NCI-H128 (cell line): ENCODE data around the gene LSAMP.

Source experiments
- DNase-seq: peaks from one replicate; lab custom pipeline; 2025; ENCODE audit not compliant: unreplicated experiment; lab: John Stamatoyannopoulos, UW

The LSAMP gene

DNA sequence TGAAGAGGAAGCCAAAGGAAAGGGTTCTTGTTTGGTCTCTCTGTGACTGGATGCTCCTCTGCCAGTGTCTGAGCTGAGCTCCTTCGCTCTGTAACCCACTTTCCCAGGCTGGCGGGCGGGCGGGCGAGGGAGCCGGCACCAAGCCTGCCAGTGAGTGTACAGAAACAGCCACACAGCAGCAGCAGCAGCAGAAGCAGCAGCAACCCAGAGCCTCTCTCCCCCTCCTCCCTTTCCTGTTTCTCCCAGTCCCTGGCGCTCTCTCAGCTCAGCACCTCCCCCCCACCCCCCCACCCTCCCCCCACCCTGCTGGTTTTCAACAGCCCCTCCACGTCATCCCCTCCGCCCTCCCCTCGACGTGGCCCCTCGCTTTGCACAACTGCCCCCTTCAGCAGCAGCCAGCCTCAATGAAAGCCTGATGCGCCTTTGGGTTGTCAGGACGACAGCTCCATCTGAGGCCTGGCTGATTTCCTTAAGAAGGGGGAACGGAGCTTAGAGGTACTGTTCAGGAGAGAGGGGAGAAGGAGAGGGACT is at the start of gene LSAMP:
TSS of gene LSAMP (minus strand) at position 177 of the 531 bp plus-strand sequence.
- DNase-seq, result peak; percentile 9

DNA sequence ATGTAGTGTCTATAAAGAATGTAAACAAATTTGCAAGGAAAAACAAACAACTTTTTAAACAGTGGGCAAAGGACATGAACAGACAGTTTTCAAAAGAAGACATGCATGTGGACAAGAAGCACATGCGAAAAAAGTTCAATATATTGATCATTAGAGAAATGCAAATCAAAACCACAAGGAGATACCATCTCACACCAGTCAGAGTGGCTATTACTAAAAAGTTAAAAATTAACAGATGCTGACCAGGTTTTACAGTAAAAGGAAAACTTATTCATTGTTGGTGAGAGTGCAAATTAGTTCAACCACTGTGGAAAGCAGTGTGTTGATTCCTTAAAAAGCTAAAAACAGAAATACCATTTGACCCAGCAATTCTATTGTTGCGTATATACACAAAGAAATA is 47.1 kb upstream of the LSAMP start:
- DNase-seq, result no peak

DNA sequence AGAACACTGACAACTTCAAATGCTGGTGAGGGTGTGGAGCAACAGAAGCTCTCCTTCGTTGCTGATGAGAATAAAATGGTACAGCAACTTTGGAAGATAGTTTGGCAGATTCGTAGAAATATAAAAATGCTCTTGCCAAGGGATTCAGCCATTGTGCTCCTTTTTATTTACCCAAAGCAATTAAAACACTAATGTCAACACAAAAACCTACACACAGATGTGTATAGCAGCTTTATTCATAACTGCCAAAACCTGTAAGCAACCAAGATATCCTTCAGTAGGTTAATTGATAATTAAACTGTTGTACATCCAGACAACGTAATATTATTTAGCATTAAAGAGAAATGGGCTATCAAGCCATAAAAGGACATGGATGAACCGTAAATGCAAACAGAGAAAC is 37.8 kb upstream of the LSAMP start:
- no peak for DNase-seq

DNA sequence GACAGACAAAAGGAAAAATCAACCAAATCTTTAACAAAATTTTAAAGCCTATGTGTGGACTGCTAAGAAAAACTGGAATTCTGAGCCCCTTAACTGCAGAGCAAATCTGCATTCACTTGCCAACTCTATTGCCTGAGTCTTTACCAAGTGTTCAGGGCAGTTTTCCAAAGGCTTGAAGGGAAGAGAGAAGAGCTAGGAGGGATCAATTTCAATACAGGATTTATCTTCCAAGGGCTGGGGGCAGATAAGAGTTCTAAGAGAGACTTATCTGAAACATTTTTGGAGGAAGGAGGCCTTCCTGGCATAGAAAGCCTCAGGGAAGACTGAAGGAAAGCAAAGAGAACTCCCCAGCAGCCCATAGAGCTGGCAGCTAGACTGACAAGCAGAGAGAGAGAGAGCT is 31.4 kb upstream of the LSAMP start:
- no peak for DNase-seq

DNA sequence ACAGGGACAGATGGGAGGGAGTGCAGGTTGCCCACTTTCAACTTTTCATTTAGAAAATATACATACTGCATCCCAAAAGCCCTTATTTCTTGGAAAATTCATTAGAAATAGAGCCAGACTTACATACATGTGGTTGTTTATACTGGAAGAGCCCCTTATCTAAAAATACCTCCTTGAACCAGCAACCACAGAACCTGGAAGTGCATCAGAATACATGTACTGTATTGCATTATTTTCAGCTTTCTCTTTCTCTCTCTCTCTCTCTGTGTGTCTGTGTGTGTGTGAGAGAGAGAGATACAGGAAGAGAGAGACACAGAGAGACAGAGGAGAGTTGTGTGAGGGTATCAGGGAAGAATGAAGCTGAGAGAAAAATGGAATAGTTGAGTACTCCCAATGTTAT is 29.5 kb upstream of the LSAMP start:
- no peak for DNase-seq

DNA sequence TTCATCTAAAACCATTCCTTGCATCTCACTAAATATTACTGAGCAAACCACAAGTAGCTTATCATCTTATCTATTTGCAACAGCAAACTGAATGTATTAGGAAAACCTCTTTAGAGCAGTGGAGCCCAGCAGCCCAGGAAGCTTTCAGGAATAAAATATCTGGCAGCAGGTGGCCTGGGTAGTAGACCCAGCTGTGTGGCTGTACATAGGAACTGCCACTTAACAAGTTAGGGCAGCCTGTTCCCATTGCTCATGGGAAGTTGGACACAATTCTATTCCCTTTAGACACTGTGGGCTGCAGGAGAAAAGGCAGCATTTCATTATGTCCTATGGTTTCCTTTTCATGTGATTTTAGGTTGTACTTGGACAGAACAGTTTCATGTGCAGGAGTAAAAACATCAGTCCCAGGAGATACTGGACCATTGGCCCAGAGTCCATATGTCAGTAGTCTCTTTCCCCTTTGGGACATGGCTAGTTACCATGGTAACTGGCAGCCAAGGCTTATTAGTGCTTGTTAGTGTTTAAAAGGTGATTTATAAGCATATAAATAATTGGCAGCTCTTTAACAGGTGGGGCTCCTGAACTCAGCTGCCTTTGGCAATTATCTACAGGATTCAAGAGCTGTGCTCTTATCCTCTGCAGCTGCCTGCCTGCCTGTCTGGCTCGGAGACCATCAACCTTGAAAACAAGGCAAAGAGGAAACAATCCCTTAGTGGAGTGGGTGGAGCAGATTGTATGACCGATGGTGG is 28.9 kb upstream of the LSAMP start:
- peak; percentile 79 for DNase-seq

DNA sequence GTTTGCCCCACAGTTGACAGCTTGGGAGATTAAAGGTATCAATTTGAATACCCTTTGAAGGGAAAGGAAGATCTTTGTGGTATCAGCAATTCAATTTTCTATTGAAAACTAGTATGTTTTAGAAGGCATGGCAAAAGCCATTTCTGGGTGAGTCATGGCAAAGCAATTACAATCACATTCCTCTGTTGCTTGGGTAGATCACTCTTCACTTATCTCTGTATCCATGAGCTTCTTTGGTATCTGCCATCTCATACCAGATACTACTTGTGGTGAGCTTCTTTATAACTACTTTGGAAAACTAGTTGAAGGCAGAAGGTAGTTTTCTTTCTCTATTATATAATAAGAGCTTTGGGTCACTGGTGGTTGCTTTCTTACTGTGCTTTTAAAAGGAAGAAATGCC is 28.3 kb upstream of the LSAMP start:
- no peak for DNase-seq

DNA sequence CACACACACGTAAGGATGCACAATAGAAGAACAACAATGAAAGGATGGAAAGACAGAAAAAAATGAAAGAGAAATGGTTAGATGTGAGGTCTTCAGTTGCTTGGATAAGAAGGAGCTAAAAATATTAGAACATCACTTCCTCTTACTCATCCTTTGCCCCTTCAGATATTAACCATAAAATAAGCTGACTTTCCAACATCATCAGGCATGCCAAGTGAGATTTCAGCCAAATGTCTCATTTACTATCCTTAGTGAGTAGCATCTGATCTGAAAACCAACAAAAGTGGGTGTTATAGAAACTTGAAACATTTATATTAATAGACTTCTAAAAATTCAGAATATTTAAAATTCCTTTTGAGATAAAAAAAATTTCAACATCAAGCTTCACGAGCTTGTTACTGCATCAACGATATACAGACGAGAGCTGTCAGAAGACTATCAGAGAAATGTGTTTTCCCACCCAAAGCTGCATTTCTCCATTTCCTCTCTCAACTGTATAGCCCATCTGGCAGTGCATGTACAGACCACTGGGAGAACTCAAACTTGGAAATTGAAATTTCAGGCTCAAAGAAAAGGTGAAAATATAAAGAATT is 25.4 kb upstream of the LSAMP start:
- DNase-seq, result no peak

DNA sequence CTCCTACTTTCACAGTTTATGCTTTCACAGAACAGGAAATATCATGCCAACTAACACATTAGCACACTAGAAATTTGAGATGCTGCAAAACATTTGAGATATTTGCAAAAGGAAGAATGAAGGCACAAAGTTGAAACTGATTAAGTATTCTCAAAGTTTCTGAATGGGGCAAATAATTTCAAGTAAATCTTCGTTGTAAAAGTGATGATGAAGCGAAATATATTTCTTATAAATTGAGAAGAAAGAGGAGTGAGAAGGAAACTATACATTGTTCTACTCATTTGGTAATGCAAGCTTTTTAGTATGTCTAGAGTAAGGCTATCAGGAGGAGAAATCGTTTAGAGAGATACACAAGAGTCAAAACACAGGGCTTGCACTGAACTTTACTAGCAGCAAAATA is 24.3 kb upstream of the LSAMP start:
- DNase-seq, result no peak

DNA sequence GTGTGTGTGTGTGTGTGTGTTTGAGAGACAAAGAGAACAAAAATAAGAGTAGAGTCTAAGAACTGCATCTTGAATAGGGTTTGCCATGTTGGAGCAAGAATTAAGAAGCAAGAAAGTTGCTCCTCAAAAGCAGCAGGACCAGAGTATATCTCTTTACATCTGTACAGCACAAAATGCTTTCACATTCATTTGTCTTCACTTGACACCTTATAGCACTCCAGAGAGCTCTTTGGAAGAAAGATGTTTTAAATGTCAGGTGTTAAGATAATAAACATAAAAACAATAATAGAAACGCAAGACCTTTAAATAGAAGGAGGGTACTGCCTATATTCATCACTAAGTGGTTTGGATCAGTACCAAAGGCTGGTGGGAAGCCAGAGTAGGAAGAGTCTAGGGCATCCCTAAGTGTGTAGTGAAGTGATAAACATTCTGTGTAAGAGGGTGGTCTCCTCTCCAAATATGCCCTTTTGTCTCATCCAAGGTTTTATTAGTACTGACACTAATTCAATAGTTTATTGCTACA is 19.1 kb upstream of the LSAMP start:
- DNase-seq, result no peak

DNA sequence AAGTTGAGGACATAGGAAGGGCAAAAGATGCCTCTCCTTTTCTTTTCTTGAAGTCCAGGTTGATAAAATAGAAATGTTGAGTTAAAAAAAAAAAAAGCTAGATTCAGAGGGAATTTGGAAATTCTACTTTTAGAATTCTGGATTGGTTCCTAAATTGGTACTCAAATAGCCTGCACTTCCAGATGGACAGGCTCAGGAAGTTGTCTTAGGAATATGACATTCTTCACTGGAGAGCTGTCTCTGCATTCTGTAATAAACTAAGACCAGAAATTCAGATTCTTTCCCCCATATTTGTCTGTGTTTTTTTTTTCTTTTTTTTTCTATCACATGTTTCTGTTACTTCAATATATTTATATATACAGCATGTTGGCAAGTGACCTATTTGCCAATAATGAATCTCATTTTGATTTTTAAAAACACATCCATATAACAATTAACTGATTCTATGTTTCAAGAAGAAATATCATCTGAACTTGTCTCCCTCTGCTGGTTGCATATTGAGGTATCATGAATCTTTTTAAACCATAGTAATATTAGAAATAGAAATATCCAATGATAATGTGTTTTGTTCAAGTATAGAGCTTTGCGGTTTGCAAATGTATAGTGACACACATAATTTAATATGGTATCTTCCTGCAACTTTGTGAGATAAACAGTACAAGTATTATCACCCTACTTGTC is 8.5 kb upstream of the LSAMP start:
- DNase-seq, result no peak

DNA sequence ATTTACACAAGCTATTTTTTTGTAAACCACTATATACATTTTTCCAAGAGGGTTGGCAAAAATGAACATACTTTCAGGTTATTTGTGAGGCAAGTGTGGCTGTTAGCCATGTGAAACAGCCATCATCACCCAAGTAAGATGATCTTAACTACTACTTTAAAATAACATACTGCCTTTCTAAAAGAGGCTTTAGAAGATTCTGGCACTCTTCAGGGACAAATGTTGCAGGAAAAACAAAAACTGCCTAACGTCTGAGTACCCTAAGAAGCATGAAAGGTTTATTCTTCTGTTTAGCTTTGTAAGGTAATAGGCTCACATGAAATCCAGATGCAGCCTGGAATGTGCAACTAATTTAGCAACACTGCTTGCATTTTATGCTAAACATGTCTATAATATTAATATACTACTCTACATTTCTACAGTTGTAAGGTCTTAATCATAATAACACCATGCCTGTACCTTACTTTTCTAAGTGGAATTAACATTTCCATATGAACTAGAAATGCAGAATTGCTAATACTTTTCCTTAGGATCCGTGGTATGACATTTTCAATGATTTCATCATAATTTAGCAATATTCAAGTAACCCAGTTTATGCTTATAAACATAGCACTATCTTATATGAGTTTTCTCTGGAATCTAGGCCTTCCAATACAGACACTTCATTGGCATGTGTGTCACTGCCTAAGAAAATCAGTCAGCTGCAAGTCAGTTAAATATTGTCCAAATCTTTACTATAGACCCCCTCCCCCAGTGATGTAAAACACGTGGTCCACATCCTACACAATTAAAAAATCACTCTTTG is 4.5 kb upstream of the LSAMP start:
- DNase-seq, result no peak

DNA sequence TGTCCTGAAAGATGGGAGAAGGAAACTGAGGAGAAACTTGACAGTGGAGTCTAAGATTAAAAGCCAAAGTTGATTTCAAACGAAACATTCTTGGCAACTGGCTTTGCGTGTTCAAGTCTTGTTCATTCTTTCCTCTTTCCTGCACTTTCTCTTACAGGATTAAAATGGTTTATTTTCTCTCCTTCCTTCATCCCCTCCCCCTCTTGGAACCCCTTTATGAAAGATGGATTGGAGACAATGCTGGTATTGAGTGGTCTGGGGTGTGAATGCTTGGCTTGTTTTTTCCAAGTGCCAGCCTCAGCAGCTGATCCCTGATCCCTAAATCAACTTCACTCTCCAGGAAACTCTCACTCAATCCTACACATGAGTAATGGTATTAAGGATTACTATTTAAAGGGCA is 703 bp upstream of the LSAMP start:
- no peak for DNase-seq

DNA sequence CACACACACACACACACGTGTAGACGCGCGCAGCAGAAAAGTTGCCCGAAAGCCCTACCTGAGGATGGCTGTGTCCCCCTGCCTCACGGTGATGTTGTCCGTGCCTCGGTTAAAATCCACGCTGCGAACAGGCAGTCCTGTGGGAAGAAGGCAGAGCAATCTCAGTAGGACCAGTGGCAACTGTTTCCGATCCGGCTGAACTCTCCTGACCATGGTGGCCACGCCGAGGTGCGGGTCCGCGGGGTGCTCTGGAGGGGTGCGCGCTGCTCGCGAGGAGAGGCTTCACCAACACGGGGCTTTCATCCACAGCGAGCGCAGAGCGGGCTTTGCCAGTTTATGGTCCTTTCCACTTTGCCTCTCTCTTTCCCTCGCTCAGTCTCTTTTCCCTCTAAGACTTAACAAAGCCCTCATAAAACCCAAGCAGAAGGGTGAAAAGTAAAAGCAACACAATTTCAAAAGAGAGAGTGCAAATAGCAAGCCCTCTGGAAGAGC is 422 bp downstream of the LSAMP start:
- no peak for DNase-seq

DNA sequence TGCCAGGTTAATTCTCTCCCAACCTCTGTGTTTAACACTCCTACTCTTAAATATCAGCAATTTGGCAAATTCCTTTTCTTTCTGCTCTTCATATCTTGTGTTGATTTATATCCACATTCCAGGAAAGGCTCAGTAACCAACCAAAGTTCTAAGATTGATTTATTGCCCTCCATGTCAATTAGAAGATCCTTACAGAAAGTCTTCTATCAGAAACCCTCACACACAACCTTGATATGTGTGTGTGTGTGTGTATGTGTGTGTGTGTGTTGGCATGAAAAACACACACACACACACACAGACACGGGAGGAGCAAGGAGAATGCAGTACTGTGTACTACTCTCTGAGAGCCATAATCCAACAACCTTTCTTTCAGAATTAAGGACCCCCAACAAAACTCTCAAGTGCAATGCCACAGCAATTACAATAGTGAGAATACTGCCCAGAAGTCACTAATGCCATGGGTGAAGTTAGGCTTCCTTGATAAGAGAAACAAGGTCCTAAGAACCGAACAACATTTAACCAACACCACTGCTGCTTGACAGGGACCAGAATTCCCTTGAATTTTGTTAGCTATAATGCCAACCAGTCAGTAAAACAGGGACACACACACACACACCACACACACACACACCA is 1.1 kb downstream of the LSAMP start:
- no peak for DNase-seq

DNA sequence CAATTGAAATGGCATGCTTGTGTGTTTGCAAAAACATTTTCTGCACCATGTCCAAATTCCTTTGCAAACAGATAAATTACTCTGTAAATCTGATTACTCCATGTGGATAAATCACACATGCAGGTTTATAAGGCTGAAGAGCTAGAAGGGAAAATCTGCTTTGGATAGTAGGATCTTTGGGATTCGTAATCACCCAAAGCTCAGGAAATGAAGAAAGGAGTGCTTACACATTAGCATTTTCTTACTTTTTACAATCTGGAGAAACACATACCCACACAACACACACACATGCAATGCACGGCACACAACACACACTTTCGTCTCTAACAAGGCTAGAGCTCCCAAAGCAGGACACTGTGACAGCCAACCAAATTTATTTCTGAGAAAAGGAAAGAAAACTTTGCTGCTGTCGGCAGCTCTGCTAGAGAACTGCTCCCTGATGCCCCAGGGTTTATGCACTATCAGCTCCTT is 2.1 kb downstream of the LSAMP start:
- no peak for DNase-seq

DNA sequence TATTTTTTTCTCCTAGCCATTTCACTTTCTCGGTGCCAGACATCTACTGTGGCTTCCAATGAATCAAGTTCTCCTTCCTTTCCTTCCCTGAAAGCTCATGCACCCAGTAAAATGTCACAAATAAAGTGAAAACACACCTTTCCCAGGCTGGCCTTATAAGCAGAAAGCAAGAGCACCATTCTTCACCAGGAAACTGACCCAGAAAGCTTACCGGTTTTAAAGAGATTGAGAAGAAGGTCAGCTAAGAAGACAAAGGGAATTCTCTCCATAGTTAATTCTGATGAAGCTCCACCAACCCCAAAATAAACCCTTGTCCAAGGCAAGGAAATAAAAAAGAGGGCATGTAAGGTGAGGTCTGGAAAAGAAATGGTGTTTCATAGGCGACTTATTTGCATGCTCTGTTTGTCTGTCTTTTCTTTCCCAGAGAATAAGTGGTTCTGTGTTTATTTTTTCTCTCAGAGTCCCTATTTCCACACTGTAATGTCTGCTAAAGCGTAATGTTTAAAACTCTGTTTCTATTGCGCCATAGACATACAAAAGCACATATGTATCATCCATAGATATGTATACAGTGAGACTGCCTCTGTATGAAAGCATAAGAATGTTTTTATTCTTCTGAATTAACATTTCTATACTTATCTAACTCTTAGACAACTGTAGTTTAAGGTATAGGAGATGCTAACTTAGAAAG is 2.8 kb downstream of the LSAMP start:
- DNase-seq, result no peak

DNA sequence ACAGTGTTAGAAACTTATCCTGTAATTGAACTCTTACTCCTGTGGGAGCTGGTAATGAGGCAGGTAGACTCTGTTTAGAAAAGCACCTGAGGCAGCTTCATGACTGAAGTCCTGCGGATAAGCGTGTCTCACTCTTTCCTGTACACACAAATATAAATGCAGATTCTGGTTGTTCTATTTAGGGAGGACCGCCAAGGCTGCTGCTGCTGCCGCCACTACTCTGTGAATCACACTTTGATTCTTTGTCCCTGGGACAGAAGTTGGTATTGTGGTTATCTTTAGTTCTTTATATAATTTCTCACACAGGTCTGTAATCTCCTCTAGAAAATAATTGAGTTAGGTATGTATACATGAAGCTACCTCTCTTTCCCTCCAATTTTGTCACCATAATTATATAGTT is 3.6 kb downstream of the LSAMP start:
- no peak for DNase-seq

DNA sequence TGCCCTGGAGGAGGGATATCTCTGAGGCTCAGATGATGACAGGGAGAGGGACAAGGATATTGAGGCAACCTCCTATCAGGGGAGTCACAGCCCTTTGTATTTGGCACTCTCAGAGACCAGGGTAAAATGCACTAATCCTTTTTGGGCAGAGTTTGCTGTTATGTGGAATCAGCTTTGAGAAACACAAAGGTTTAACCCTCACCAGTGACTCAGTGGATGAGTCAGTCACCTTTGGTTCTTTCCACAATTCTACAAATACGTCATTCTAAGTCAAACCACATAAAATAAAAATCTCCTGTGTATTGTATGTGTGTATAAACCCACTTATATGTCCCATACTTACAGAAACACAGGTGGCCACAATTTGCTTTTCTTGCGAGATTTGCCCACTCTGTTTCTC is 5.1 kb downstream of the LSAMP start:
- DNase-seq, result no peak

DNA sequence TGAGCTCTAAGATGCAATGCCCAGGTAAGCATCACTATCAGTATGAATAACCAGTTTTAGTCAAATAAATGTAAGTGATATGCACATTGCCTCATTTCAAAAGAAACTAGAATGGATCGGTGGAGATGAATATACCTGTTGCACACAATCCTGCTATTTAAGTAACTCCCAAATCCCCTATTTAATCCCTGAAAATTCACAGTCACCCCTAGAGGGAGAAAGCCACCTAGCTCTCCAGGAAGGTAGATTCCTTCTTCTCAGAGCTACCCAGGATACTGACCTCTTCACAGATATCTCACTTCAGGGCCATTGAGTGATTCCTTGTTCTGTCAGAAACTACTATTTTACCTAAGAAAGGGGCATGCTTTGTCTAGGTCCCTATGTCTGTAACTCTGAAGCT is 11.7 kb downstream of the LSAMP start:
- DNase-seq, result no peak
